ENCODE data around the gene PKP3.
"Not testable (repeated sequence)": the region's sequence is repeated elsewhere in the genome, so short reads cannot be mapped to it uniquely, and the experiment has no call there.

The PKP3 gene

DNA sequence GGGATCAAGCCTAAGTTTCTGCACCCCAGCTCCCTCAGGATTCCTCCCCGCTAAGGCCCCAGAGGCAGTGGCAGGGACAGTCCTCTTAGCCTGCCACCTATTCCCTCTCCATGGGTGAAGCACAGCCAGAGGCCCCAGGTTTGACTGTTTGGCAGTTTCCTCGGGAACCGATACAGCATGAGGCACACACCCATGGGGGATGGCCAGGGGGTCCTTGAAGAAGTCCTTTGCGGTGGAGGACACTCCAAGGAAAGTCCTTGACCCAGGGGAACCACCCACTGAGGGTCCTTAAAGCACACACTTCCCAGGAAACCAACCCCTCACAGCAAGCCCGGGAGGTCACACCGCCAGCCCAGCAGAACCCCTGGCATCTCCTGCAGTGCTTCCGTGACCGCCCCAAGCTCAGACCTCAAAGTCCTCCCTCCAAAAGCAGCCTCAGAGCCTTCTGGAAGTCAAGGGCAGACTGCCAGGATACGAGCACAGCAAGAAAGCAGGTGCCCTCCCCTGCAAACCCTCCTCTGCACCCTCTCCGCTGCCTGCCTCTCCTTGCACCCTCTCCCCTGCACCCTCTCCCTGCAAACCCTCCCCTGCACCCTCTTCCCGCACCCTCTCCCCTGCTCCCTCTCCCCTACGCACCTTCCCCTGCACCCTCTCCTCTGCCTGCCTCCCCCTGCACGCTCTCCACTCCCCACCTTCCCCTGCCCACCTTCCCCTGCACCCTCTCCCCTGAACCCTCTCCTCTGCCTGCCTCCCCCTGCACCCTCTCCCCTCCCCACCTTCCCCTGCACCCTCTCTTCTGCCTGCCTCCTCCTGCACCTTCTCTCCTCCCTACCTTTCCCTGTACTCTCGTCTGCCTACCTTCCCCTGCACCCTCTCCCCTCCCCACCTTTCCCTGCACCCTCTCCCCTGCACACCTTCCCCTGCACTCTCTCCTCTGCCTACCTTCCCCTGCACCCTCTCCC, 19.4 kb downstream of the PKP3 start:
- no peak for DNase-seq

DNA sequence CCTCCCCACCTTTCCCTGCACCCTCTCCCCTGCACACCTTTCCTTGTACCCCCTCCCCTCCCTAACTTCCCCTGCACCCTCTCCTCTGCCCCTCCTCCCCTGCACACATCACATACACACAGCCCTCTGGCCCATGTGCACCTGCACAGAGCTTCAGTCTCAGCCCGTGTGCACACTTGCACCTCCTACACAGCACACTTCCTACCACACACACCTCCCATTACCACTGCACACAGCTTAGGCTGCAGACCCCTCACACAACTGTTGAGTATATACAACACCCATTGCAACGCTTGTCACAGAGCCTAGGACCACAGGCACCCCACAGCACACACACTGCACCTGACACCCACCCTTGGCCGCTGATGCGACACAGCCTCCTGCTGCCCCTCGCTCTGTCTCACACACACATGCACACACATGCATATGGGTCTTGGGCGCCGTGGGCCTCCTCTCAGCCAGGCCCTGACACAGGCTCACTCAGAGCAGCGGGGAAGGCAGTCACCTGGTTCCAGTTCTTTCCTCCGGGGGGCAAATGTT, 20.4 kb downstream of the PKP3 start:
- DNase-seq = no peak

DNA sequence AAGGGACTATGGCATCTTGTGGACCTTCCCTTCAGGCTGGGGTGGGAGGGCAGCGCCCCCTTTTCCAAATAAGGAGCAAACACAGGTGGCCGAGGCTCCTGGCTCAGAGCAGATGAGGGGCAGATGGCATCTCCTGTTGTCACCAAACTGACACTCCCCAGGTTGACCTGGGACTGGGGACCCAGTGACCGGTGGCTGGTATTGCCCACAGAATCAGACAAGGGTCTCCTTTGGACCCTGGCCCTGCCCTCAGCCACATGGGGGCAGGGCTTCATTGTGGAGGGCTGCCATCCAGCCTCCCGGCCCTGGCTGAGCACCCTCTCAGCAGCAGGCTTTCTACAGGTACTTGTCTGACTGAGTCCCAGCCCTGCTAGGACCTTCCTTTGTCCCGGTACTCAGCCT, 21.6 kb downstream of the PKP3 start:
- no peak for DNase-seq

DNA sequence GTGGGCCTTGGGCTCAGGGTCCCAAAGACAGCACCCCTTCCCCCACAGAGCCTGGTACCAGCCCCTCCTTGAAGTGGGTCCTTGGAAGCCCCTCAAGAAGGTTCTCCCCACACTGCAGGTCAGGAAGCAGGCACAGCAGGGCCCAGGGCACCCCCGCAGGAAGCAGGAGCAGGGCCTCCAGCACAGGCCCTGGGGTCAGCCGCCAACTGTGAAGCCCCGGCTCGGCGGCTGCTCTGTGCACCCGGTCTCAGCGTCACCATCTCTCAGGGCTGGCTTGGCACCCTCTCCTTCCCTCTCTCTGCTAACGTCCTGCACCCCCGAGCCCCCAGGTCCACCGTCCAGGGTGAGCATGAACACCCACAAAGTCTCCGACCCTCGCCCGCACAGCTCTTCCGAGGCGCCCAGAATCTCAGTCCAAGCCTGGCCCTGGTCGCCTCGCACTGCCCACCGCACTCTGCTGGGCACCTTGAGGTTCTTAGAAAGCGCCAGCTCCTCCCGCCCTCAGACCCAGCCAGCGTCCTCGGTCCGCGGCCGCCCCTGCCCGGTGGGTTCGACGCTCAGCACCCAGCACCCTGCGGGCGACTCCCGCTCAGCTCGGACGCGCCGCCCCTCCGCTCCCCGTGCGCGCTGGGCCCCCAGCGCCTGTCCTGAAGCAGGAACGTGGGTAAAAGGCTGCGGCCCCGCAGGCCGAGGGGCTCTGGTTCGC, 22.2 kb downstream of the PKP3 start:
- no peak for DNase-seq

DNA sequence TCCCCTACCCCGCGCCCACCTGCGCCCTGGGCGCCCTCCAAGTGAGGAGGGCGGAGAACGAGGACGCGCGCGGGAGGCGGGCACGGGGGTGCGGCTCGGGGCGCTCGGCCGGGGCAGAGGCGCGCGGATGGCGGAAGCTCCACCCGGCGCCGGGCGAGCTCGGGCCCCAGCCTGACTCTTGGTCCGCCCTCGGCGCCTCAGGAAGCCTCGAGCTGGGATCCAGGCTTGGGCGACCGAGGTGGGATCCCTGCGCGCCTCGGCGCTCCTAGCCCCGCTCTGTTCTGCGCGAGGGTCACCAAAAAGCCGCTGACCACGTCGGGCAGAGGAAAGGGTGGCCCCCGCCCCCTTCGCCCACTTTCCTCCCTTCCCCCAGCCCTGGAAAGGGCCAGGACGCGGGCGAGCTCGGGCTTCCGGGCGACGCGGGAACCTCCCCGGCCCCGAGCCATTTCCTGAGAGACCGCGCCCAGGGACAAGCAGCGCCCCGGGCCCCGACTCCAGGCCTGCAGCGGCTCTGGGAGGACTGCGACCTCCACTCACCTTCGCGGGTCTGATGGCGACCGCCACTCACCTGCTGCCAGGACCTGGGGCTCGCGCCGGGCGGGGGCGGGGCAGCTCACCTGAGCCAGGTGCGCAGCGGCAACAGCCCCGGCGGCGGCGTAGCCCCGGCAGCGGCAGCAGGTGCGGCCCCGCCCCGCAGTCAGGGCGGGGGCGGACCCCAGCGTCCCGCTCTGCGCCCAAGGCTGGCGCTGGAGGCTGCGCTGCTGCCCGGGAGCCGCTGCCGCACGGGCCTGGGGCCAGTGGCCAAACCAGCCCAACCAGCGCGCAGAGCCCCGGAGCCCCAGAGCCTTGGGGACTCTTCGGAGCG, 23.0 kb downstream of the PKP3 start:
- no peak for DNase-seq

DNA sequence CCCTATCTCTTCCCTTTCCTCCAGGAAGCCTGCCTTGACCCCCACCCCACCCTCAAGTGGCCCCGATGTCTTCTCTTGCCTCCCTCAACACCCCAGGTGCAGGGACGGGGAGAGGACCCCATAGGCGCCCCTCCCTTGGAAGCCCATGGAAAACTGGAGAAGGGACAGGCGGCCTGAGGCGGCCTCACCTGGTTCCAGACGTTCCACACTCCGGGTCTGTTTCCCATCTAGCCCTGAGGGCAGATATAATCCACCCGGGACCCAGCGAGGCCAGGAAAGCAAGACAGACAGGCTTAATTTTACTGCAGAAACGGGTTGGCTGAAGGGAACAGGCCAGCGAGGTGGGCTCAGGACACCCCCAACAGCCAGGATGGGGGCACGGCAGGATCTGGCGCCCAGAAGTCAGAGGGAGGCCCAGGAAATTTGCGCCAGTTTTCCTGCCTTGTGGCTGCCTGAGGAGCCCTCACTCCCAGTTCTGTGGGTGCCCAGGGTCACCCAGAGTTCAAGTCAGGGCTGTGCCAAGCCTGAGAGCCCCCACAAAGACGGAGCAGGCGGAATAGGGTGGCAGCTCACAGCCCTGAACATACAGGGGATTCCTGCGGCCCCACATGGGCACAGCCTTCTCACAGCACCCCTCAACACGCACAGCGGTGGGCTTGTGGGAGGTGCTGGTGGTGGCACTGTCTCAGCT, 23.8 kb downstream of the PKP3 start:
- DNase-seq = no peak

DNA sequence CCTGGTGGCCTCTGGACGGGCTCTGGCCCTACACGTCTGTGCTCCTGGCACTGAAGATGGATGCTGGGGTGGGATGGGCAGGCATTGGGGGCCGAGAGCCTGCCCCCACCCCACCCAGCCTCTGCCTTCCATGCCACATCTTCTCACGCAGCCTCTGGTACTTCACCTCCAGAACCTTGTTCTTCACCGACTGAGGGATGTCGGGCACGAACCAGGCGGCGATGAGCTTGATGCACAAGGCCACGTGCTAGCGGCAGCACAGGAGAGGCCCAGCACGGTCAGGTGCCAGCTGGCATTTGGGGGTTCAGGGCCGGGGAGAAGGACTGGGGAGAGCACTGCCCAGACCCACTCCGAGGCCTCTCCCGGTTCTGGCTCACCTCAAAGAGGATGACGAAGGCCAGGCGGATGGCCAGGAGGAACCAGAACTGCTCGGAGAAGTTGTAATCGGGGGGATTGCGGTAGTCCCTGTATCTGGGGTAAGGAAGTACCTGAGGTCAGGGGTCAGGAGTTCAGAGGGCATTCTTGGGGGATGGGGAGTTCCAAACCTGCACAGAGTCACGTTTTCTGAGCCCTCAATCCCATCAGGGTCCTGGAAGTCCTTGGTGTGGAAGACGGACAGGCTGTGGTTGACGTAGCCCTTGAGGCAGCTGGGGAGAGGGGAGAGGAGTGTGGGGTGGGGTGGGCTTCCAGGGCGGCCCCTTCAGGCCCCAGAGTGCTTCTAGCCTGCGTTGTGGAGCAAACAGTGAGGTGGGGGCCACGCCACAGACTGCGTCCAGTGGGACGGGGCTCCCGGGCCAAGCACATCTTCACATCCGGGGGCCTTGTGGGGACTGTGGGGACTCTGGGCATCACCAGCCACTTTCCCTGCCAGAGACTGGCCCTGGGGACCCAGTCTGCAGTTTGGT, 24.6 kb downstream of the PKP3 start:
- DNase-seq = no peak

DNA sequence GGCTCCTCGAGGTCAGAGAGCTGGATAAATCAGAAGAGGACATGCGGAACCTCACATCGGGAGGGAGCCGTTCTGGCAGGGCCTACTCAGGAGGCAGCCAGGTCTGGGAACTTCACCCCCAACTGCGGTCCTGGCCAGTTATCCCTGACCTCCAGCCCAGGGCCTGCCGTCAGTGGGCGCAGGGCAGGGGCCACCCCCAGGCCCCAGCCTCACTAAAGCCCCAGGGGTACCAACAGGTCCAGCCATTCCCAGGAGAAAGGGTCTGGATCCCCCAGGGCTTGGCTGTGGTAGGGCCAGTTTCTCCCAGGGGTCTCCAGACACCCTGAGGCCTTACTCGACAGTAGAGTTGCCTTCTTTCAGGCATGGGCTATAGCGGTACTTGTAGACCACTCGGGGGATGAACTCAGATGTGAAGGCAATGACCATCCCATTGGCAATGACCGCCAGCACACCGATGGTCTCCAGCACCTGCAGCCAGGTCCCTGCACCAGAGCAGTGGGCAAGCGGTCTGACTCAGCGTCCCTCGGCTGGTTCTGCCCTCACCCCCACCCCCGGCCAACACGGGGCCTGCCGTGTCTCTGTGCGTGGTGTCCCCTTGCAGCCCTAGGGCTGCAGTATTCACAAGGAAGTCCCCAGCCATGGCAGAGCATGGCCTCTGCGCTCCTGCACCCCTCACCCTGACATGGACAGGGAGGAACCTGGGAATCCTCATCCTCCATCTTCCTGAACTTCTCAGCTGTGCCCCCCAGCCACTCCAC, 25.4 kb downstream of the PKP3 start:
- DNase-seq = no peak

DNA sequence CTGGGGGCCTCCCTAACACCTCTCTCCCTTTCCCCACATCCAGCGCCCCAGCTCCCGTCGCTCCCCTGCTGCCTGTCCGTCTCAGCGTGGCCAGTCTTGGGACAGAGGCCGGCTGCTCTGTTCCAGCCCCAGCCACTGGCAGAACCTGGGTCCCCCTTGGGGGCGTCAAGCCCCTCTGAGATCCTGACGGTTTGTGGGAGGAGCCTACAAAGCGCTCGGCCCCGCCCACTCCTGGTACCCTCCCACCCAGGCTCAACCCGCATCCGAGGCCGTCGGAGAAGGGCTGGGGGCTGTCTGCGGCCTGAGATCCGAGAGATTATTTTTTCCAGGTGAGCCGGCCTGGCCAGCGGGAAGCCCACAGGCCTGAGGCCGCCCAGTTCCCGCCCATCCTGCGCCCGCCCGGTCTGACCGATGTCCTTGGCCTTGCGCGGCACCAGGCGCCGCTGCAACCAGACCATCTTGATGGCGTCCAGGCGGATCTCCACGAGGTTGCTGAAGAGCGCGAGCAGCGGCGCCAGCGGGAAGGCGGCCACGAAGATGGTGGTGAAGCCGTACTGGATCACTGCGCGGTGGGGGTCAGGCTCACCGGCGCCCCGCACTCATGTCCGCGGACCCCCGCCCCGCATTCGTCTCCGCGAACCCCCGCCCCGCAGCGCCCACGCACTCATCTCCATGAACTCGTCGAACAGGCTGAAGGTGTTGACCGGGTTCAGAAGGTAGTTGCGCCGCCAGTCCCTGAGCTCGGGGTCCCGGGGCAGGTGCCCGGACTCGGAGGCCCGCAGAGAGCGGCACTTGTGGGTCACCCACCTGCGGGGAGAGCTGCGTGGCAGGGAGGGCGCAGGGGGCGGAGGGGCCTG, 26.3 kb downstream of the PKP3 start:
- DNase-seq = no peak

DNA sequence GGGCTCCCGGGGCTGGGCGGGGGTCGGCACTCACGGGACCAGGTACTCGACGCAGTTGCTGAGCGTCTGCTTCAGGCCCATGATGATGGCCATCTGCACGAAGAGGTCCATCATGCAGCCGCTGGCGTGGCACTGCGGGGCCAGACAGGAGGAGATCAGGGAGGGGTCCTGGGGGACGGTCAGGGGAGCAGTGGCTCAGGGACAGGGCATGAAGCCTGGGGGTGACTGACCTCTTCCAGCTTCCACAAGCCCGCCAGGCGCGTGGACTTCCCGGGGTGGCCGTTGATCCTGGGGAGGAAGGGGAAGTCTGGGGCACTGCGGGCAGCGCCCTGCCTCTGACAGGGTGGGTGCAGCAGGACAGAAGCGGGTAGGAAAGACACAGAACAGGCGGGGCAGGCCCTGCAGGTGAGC, 26.9 kb downstream of the PKP3 start:
- no peak for DNase-seq

DNA sequence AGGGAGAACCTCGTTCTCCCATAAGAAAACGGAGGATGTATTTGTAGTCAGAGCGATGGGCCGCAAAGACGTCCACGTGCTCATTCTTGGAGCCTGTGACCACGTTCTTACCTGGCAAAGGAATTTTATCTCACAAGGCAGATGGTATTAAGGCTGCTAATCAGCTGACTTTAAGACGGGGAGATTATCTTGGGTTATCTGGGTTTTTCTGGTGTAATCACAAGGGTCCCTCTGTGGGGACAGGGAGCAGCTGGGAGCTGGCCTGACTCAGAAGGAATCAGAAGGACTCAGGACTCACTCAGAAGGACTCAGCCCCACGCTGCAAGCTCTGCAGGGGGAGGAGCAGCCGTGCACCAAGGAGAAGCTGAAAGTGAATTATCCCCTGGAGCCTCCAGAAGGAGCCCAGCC, 28.2 kb downstream of the PKP3 start:
- DNase-seq = no peak

DNA sequence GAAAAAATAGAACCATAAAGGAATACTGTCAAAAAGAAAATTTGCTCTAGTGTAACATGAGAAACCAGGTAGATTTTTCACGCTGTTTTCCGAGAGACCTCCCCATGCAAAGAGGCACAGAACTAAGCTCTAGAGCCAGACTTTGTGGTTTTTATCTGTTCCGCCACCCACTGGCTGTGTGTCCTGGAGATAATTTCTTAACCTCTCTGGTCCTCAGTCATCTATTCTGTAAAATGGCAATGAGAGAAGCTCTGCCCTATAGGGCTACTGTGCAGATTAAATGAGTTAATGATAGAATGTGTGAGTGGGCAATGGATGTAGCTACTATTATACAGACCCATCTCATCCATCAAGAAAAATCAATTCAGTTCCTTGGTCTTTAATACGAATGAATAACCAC, 30.2 kb downstream of the PKP3 start:
- DNase-seq = no peak

DNA sequence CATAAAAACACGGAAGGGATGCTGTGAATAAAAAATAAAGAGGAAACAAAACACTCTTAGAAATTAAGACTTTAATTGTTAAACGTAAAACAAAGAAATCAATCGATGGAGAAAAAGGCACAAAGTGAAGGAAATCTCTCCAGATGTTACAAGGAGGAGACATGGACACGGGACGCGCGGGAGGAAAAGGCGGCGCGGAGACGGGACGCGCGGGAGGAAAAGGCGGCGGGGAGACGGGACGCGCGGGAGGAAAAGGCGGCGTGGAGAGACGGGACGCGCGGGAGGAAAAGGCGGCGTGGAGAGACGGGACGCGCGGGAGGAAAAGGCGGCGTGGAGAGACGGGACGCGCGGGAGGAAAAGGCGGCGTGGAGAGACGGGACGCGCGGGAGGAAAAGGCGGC, 30.8 kb downstream of the PKP3 start:
- DNase-seq = not testable (repeated sequence)

DNA sequence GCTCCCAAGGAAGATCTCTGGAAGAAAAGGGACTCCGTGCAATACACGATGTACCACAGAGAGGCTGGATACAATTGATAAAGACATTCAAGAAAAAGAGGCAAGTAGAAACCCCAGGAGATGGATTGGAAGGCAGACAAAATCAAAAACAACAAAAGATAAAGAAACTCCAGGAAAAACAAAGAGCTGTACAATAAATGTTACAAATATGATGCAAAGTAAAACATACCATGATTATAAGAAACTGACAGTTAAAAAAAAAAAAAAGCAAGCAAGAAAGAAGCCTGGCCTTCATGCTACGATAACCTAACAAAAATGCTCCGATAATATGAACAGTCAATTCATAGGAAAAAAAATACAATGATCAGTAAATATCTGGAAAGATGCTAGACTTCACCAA, 31.3 kb downstream of the PKP3 start:
- DNase-seq = no peak

DNA sequence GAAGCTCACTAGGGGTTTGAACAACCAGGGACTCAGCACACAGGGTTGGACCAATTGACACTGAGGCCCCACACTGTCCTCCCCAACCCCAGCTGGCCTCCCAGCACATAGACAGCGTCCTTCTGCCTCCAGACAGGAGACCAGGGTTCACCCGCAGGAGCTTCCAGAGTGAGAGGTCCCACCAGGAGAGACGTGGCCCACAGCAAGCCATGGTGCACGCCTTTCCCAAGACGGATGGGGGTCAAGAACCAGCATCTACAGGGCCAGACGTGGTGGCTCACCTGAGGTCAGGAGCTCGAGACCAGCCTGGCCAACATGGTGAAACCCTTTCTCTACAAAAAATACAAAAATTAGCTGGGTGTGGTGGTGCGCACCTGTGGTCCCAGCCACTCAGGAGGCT, 32.8 kb downstream of the PKP3 start:
- no peak for DNase-seq

DNA sequence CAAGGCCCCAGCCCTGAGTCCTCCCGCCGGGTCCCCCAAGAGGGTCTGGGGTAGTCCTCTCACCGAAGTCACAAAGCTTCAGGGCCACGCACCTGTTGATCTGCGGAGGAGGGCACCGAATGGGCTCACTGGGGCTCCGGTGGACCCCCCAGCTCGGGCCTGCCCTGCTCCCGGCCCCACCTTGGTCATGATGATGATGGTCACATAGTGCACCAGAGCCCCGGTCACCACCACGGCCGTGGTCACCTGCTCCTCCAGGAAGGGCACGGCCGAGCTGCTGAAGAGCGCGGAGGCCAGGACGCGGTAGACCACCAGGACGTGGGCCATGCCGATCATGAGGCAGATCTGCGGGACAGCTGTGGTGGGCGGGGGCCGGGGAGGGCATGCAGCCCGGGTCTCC, 34.3 kb downstream of the PKP3 start:
- no peak for DNase-seq

DNA sequence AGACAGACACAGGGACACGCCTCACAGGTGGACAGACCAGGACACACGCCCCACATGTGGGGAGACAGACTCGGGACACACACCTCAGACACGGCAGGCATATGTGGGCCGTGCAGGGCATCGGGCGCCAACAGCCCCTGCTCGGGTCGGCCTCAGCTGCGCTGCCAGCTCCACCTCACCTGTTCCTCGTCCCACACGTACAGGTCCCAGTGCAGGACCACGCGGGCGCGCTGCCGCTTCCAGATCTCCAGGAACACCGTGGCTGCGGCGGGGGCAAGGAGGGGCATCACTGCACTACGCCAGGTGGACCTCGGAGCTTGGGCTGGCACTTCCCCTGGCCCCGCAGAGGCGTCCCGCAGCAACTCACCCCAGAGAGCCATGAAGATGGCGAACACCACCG, 35.4 kb downstream of the PKP3 start:
- DNase-seq = no peak

DNA sequence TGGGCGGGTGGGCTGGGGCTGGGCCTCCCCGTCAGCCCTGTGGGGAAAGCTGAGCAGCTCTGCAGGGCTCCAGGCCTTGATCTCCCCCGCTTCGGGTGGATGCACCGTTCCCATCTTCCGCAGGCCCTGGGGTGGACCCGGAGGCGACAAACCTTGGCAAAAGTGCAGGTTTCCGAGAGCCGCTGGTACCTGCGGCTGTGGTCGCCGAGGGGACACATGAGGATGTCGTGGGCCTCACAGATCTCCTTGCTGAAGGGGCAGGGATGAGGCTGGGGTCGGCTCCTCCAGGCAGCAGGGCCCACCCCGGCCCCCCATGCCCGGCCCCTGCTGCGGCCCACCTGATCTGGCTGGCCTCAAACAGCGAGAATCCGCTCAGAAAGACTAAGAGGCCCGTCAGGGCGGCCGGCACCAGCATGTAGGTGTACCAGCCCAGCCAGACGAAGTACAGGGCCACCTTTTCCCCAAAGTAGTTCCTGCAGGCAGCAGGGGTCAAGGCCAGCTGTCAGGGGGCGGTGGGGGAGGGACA, 36.0 kb downstream of the PKP3 start:
- DNase-seq = no peak

DNA sequence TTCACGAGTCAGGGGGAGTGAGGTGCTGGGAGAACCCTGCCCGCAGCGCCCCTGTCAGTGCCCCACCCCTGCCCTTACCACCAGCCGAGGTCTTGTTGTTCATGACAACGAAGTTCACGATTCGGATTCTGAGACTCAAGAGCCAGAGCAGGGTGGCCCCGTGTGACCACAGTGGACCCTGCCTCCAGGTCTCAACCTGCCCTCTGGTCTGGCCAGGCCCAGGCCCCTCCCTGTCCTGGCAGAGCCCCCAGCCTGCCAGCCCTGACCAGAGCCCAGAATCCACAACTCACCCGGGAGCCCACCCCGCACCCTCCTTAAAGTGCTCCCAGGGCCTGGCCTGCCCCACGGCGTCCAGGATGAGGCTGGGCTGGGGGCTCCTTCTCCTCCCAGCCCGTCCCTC, 37.9 kb downstream of the PKP3 start:
- DNase-seq = no peak
